HG02885 (cell line): ENCODE measurements around the gene CCSER1.
"Not testable (repeated sequence)": the region's sequence is repeated elsewhere in the genome, so short reads cannot be mapped to it uniquely, and the experiment has no call there.

Experiments
- ATAC-seq: cut with Tn5 transposase; IDR thresholded peaks from one replicate; pipeline ENCODE4 v1.9.1; 2021; ENCODE audit warnings: mild to moderate bottlenecking; ENCODE audit not compliant: unreplicated experiment, poor library complexity

The CCSER1 gene

GRCh38 chr4:91284480-91284879 lies 1157.3 kb downstream of the CCSER1 start:
- no peak for ATAC-seq

GRCh38 chr4:91285487-91285886 lies 1158.3 kb downstream of the CCSER1 start:
- no peak for ATAC-seq

- ATAC-seq = no peak
These were observed 1161.6 kb downstream of the CCSER1 start for GRCh38 chr4:91288702-91289311.

- ATAC-seq = no peak
These were observed 1171.0 kb downstream of the CCSER1 start for GRCh38 chr4:91298156-91298700.

GRCh38 chr4:91298824-91299223 lies 1171.6 kb downstream of the CCSER1 start:
- no peak for ATAC-seq

- ATAC-seq = no peak
These were observed 1174.9 kb downstream of the CCSER1 start for GRCh38 chr4:91302120-91302519.

- no peak for ATAC-seq
These were observed 1177.1 kb downstream of the CCSER1 start for GRCh38 chr4:91304292-91304691.

GRCh38 chr4:91317434-91317833 lies 1190.2 kb downstream of the CCSER1 start:
- no peak for ATAC-seq

GRCh38 chr4:91319556-91320268 lies 1192.5 kb downstream of the CCSER1 start:
- ATAC-seq = no peak

- no peak for ATAC-seq
These were observed 1195.8 kb downstream of the CCSER1 start for GRCh38 chr4:91322961-91323360.

- ATAC-seq = no peak
These were observed 1198.3 kb downstream of the CCSER1 start for GRCh38 chr4:91325495-91325894.

- not testable (repeated sequence) for ATAC-seq
These were observed 1199.0 kb downstream of the CCSER1 start for GRCh38 chr4:91326167-91326566.

GRCh38 chr4:91330555-91331137 lies 1203.5 kb downstream of the CCSER1 start:
- ATAC-seq = no peak

- no peak for ATAC-seq
These were observed 1213.6 kb downstream of the CCSER1 start for GRCh38 chr4:91340822-91341221.

GRCh38 chr4:91345632-91346031 lies 1218.4 kb downstream of the CCSER1 start:
- no peak for ATAC-seq

GRCh38 chr4:91356496-91356895 lies 1229.3 kb downstream of the CCSER1 start:
- not testable (repeated sequence) for ATAC-seq

GRCh38 chr4:91358016-91358415 lies 1230.8 kb downstream of the CCSER1 start:
- ATAC-seq = not testable (repeated sequence)

- not testable (repeated sequence) for ATAC-seq
These were observed 1231.4 kb downstream of the CCSER1 start for GRCh38 chr4:91358621-91359020.

- no peak for ATAC-seq
These were observed 1232.1 kb downstream of the CCSER1 start for GRCh38 chr4:91359041-91360031.

- no peak for ATAC-seq
These were observed 1234.9 kb downstream of the CCSER1 start for GRCh38 chr4:91362125-91362524.
